HG03025 (cell line): ENCODE results near the gene ATP6AP1.

ENCODE experiments used
- ATAC-seq: cut with Tn5 transposase; IDR thresholded peaks from one replicate; pipeline ENCODE4 v1.9.1; 2021; ENCODE audit warnings: mild to moderate bottlenecking, moderate library complexity; ENCODE audit not compliant: unreplicated experiment, low FRiP score

The ATP6AP1 gene

DNA sequence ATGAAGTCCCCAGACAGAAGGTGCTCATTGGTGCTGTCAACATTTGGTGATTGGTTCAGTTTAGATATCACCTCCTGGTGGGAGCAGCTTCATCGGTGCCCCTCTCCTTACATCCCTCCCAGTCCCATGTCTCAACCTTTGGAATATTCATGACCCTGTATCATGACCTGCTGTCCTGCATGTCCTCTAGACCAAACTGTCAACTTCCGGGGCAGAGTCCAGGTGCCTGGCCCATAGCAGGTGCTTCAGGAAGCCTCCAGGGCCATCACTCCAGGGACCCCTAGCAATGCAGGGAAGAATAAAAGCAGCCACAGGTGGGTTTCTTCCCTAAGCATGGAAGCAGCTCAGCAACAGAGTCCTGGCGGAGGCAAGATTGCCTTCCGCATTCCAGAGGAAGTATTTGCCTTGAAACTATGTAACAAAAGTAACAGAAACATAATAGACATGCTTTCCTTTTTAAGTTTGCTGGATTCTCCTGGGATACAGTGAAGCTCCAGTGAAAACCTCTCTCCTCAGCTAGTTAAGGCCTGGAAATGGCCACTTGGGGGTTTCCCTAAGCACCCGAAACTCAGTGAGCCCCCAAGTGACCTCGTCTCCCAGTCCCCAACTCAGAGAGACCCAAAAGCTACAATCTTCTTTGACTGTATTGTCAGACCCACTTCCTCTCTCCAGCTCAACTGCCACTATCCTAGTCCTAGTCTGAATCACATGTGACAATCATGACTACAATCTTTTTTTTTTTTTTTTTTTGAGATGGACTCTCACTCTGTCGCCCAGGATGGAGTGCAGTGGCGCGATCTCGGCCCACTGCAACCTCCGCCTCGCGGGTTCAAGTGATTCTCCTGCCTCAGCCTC, 1.3 kb upstream of the ATP6AP1 start:
- no peak for ATAC-seq

DNA sequence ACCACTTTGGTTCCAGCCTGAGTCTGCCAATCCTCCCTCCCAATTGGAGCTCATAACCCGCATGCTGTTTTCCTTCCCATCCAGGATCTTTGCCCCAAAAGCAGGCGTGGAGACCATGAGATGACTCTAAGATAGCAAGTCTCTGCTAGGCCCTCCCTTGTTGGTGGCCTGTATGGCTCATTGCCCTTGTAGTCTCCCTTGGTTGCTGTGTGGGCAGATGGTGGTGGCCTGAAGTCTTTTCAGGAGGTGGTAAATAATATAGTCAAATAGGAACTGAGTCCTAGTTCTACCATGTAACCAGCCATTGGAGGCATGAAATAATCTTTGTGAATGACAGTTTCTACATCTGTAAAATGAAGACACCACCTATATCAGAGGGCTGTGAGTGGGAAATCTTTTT, 1.2 kb downstream of the ATP6AP1 start:
- no peak for ATAC-seq

DNA sequence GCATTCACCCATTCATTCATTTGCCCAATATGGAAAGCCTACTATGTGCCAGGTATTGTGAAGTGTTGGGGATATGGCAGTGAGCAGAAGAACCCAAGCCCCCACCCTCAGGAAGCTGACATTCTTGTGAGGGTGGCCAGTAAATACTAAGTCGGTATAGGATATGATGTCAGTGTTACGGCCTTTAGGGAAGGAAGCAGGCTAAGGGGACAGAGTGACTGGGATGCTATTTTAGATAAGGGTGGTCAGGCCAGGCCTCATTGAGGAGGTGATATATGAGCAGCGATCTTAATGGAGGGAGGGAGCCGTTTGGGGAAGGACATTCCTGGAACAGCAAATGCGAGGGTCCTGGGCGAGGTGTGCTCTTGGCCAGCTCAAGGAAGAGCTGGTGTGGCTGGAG, 2.0 kb downstream of the ATP6AP1 start:
- no peak for ATAC-seq

DNA sequence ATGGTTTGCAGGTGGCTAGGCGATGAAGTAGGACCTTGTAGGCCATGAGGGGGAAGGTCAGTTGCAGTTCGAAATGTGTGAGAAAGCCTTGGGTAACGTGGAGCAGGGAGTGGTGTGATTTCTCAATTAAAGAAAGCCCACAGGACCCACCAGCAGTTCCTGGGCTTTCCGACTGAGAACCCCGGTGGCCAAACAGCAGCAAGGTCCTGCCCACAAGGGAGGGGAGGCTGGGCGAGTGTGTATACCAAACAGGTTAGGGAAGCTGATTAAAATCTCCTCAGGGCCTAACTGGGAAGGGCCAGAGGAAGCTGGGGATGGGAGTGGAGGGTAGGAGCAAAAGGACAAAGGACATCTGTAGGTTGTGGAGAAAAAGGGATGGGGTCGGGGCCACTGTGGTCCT, 2.4 kb downstream of the ATP6AP1 start:
- no peak for ATAC-seq

DNA sequence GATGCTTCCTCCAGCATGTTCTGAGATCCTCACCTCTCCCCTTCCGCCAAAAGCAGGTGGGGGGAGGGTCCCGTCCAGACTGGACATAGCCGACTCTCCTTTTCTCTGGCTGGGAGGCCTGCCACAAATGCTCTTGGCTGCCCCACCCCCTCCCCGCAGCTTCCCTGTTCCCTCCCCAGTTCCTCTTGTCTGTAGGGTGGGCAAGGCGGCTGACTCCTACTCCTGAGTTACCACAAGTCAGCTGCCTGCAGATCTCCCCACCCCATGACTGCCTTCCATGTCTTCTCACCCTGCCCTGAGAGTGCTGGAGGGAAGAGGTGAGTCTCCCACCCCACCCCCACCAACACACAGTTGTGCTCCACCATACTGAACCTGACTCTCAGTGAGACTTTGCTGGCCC, 2.9 kb downstream of the ATP6AP1 start:
- no peak for ATAC-seq

DNA sequence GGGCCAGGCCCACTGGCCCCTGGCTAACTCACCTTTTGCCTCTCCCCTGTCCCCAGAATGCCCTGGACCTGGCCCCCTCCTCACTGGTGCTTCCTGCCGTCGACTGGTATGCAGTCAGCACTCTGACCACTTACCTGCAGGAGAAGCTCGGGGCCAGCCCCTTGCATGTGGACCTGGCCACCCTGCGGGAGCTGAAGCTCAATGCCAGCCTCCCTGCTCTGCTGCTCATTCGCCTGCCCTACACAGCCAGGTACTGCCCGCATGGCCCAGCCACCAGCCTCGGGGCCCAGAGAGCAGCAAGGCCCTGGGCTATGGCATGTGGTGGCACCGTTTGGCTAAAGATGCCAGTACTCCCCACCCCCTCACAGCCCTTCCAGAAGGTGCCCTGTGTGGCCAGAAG, 3.7 kb downstream of the ATP6AP1 start:
- no peak for ATAC-seq

DNA sequence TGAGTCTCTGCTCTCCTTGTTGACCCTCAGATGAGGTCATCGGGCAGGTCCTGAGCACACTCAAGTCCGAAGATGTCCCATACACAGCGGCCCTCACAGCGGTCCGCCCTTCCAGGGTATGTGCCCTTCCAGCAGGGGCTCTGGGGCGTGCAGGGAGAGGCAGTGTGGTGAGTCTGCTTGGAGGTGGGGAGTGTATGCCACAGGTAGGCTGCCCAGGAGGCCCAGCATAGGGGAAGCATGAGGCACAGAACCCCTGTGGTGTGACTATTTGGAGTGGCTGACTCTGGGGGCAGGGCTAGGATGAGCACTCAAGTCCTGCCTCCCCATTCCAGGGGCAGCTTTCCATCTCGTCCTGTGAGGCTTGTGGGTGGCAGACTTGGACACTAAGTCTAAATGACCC, 5.1 kb downstream of the ATP6AP1 start:
- ATAC-seq = no peak

DNA sequence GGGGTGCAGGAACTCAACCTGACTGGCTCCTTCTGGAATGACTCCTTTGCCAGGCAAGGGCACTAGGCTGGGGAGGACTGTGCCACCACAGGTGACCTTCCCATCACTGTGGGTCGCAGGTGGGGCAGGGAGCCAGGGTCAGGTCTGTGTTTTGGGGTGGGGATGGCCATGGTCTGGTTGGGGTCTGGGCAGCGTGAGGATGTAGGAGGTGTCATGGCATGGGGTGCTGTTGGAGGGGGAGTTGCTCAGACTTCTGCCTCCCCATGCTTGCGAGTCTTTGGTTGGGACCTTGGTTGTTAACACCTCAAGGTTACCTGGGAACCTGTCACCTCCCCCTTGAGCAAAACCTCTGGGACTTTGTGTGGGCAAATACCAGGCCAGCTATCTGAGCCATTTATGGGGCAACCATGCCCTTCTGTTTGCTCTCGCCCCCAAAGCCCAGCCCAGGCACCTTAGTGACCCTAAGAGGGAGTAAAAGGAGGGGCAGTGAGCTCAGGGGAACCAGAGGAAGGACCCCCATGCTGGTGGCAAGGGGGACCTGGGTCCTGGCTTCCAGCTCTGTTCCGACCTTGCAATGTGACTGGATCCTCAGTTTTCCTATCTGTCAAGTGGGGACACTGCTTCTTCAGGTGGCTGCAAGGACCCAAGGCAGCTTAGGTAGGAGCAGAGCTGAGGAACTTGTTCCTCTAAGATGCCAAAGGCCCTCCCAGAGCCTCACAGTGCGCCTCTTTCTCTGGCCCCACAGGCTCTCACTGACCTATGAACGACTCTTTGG, 6.1 kb downstream of the ATP6AP1 start:
- ATAC-seq = no peak

DNA sequence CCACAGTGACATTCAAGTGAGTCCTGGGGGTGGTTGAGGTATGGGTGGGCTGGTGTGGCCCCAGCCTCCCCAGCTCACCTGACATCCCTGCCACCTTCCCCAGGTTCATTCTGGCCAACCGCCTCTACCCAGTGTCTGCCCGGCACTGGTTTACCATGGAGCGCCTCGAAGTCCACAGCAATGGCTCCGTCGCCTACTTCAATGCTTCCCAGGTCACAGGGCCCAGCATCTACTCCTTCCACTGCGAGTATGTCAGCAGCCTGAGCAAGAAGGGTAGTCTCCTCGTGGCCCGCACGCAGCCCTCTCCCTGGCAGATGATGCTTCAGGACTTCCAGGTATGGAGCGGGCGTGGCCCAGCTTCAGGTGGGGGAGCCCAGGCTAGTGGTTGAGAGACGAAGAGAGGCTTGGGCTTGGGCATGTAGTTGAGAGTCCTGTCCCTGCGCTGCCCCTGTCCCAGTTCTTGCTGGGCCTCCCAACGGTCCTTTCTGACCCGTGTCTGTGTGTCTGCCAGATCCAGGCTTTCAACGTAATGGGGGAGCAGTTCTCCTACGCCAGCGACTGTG, 6.8 kb downstream of the ATP6AP1 start:
- no peak for ATAC-seq

DNA sequence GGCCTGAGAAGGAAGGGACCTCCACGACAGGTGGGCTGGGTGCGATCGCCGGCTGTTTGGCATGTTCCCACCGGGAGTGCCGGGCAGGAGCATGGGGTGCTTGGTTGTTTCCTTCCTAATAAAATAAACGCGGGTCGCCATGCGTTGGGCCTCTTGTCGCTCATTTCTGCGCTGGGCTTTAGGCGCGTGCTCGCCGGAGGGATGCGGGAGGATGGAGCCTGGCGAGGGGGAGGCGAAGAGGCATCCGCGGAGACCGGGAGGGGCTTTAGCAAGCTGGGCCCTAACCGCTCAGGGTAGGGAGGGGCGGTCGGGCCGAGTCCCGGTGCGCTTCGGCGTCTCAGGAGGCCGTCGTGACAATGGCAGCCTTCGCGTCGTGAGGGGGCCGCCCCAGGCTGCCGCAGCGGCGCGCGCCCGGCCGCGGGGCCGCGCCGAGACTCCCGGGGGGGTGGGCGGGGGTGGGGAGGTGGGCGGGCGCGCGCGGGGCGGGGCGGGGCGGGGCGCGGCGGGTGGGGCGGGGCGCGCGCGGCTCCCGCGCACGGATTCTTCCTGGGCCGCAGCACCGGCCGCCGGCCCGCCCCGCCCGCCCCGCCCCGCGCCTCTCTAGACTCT, 8.0 kb downstream of the ATP6AP1 start:
- ATAC-seq = no peak

DNA sequence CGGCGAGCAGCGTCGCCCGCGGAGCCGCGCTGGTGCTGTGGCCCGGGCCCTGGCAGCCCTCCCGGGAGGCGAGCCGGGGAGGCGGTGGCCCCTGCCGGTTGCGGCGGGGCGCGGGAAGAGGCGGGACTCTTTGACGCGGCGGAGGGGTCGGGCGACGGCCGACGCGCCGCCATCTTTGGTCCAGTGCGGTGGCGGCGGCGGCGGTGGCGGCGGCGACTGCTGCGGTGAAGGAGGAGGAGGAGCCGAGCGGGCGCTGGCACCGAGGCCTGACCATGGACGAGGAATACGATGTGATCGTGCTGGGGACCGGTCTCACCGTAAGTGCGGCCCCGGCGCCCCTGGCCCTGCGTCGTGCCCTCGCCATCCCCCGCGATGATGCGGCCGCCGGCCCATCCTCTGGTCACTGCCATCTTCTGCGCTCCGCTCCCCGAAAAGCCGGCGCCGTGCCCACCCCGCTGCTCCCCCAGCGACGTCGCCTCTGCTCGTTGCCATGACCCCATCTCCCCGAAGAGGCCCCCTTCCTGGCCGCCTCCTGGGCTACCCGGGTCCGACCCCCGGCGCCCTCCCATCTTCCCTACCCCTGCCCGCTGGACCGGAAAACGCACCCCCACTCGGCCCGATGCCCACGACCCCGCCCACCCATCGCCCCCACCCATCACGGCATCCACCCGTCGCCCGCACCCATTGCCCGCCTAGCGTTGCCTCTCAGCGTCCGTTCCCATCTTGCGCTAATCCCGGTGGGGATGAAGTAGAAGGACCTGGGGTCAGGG, 8.7 kb downstream of the ATP6AP1 start, which contains the start of gene GDI1:
TSS of gene GDI1 (plus strand) at position 172 of the 770 bp plus-strand sequence. CDS start at position 273, 101 bp downstream.
- ATAC-seq = no peak

DNA sequence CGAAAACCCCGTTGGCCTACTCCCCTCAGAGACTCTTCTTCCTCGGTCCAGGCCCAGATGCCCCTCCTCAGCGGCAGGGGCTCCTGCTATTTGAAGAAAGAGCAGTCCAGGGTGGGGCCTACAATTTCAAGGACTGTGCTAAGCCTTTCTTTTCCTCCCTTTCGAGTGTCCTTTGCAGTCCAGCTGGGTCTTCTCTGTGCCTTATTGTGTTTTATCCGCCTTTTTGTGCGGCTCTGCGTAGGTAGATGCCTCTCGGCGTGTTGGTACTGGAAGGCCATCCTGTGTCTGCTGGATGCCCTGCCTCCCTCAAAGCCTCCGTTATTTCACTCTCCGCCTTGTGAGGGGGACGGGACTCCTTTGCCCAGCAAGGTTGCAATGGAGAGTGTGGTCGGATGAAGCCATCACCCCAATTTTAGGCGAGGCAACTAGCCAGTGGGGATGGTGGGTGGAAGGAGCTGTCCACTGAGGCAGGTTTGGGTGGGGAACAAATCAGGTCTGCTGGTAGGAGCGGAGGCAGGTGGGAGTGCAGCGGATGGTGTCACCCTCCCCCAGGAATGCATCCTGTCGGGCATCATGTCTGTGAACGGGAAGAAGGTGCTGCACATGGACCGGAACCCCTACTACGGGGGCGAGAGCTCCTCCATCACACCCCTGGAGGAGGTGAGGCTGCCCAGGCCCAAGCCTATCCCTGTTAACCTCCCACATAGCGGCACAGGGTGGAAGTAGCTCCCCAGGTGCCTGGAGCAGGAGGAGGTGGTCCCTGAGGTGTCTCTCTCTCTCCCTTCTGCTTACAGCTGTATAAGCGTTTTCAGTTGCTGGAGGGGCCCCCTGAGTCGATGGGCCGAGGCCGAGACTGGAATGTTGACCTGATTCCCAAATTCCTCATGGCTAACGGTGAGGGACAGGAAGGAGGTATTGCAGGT, 9.8 kb downstream of the ATP6AP1 start:
- no peak for ATAC-seq

DNA sequence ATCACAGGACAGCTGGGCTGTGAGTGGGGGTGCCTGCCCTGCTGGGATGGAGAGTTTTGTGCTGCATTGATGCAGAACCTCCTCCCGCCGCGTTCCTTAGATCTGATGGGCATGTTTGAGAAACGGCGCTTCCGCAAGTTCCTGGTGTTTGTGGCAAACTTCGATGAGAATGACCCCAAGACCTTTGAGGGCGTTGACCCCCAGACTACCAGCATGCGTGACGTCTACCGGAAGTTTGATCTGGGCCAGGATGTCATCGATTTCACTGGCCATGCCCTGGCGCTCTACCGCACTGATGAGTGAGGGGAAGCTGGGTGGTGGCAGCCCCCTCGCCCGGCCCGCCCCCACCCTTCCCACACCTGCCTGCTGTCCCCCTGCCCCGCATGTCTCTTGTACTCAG, 11.4 kb downstream of the ATP6AP1 start:
- ATAC-seq = no peak

DNA sequence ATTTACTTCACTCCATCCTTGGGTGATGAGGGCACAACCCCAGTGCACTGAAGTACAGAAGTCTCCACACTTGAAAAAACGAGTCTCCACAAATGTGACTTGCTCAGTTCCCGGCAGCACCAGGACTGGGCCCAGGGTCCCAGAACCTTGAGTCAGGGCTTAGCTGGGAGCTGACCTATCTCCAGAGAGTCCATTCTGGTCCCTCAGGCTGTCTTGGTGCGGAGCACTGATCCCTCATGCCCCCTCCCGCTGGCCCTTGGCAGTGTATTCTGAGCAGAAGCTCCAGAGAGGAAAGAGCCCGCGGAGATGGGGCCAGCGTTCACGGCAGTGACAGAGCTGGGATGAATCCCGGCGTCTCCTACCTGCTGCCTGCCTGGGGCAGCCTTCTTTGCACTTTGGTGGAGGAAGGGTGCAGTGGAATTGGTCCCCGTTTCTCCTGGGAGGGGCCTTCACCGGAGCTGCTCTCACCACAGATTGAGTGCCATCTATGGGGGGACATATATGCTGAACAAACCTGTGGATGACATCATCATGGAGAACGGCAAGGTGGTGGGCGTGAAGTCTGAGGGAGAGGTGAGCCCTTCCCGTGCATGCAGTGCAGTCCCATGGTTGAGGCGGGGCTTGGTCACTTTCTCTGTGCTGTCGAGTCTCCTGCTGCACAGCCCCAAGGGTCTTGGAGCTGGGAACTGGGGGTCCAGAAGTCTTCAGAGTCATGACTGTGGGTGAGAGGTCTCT, 12.3 kb downstream of the ATP6AP1 start:
- ATAC-seq = no peak

DNA sequence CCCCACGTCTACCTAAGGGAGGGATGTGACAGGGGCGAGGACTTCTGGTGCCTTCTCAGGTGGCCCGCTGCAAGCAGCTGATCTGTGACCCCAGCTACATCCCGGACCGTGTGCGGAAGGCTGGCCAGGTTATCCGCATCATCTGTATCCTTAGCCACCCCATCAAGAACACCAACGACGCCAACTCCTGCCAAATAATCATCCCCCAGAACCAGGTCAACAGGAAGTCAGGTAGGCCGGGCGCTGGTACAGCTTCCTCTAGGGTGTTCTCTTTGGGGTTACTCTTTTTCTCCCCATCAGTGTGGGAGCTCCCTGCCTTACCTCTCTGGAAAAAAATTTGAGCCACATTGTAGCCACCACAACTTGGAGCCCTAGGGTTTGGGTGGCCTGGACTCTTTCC, 13.1 kb downstream of the ATP6AP1 start:
- ATAC-seq = no peak

DNA sequence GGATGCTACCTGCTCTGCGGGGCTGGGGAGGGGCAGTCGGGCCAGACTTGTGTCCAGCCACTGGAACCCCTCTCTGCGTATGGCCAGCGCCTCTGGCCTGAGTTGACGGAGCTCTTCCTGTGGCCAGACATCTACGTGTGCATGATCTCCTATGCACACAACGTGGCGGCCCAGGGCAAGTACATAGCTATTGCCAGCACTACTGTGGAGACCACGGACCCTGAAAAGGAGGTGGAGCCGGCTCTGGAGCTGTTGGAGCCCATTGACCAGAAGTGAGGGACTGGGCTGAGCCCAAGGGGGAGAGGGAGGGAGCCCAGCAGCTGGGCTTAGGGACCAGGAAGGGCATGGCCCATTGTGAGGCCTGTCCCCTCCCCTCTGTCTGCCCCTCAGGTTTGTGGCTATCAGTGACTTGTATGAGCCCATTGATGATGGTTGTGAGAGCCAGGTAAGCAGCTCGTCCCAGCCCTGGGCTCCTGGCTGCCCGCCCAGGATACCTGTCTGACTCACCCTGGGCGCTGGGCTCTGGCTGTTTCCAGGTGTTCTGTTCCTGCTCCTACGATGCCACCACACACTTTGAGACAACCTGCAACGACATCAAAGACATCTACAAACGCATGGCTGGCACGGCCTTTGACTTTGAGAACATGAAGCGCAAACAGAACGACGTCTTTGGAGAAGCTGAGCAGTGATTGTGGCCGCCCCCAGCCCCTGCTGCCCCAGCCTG, 13.7 kb downstream of the ATP6AP1 start:
- no peak for ATAC-seq

DNA sequence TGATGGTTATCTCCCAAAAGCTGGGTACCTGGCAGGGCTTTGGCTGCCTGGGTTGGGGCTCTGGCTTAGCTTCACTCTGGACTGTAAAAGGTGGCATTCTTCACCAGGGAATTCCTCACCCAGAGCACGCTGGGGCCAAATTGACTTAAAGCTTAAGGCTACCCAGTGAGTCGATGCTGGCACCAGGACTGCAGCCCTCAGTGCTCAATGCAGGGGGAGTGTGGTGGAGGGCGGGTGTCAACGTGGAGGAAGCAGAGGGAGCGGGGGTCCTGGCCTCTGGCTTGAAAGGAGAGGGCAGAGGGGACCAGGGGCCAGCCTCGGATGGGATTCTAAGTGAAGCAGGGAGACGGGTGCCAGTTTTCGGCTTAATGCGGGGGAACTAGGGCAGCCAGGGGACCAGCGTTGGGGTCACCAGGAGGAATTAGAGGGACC, 15.0 kb downstream of the ATP6AP1 start:
- ATAC-seq = no peak
